Activated T-cell treated with anti-CD3 and anti-CD28 coated beads, Interleukin-2, amount 50 U/mL, for 48 hours (primary cell): ENCODE measurements around the gene EPDR1.
A peak's percentile ranks its signal among the peaks of the same experiment; 100 is the strongest.

Experiments used
- DNase-seq, 2 experiments: peaks; one replicate each; pipeline ENCODE4 v3.0.0-alpha.2; 2020

Gene EPDR1

GRCh38 chr7:37920305-37920848 lies at the start of gene EPDR1:
EPDR1 (plus strand) TSS chr7:37920640; CDS start chr7:37920940, 300 bp downstream.
- peak in 1 of 2 experiments; percentile 54 for DNase-seq

- no peak for DNase-seq
Measured at GRCh38 chr7:37882086-37882485, 38.4 kb upstream of the EPDR1 start.

GRCh38 chr7:37893359-37893758 lies 27.1 kb upstream of the EPDR1 start:
- no peak for DNase-seq

GRCh38 chr7:37894671-37895070 lies 25.8 kb upstream of the EPDR1 start:
- DNase-seq = no peak

- DNase-seq = no peak
Measured at GRCh38 chr7:37899712-37900247, 20.7 kb upstream of the EPDR1 start.

GRCh38 chr7:37901236-37901827 lies 19.1 kb upstream of the EPDR1 start:
- no peak for DNase-seq

- no peak for DNase-seq
Measured at GRCh38 chr7:37901890-37902524, 18.4 kb upstream of the EPDR1 start.

GRCh38 chr7:37908221-37908788 lies 12.1 kb upstream of the EPDR1 start:
- DNase-seq = no peak

- DNase-seq = no peak
Measured at GRCh38 chr7:37912756-37913155, 7.7 kb upstream of the EPDR1 start.

GRCh38 chr7:37915438-37915837 lies 5.0 kb upstream of the EPDR1 start:
- no peak for DNase-seq

- peak; percentile 19 to 25 for DNase-seq
Measured at GRCh38 chr7:37916017-37916672, 4.3 kb upstream of the EPDR1 start.

- peak; percentile 24 to 32 for DNase-seq
Measured at GRCh38 chr7:37916673-37917660, 3.5 kb upstream of the EPDR1 start, which contains the start of gene SFRP4. SFRP4 (minus strand) TSS chr7:37916817; CDS start chr7:37916537, 280 bp downstream.

GRCh38 chr7:37918526-37918925 lies 1.9 kb upstream of the EPDR1 start:
- no peak for DNase-seq

GRCh38 chr7:37920849-37921805 lies 687 bp downstream of the EPDR1 start:
- DNase-seq = peak; percentile 43

- no peak for DNase-seq
Measured at GRCh38 chr7:37921876-37922275, 1.4 kb downstream of the EPDR1 start.

GRCh38 chr7:37923996-37924395 lies 3.6 kb downstream of the EPDR1 start:
- no peak for DNase-seq

GRCh38 chr7:37924491-37925041 lies 4.1 kb downstream of the EPDR1 start:
- no peak for DNase-seq

GRCh38 chr7:37925620-37926019 lies 5.2 kb downstream of the EPDR1 start:
- DNase-seq = no peak

- no peak for DNase-seq
Measured at GRCh38 chr7:37927773-37928444, 7.5 kb downstream of the EPDR1 start.

GRCh38 chr7:37928878-37929277 lies 8.4 kb downstream of the EPDR1 start:
- DNase-seq = no peak
